ENCODE measurements around the gene SMARCA4. TPM values are rescaled to one million over a fixed set of nuclear protein-coding genes. Genes with fewer than 3 reads are reported as not detected.
A peak's percentile ranks its signal among the peaks of the same experiment; 100 is the strongest.

Gene SMARCA4
- total RNA-seq: 63.5 TPM

GRCh38 chr19:10960314-10961072, at the start of gene SMARCA4:
Gene SMARCA4 (plus strand): TSS chr19:10961030. CDS start chr19:10984152, 23,122 bp downstream.
- peak; percentile 98 for DNase-seq

- no peak for DNase-seq
These were observed 49.1 kb upstream of the SMARCA4 start for GRCh38 chr19:10911579-10912363.

GRCh38 chr19:10912619-10913018, 48.2 kb upstream of the SMARCA4 start:
- DNase-seq: no peak

- DNase-seq: no peak
These were observed 47.0 kb upstream of the SMARCA4 start for GRCh38 chr19:10913716-10914340.

GRCh38 chr19:10915130-10916091, 45.4 kb upstream of the SMARCA4 start:
- DNase-seq: peak; percentile 60

GRCh38 chr19:10916602-10917001, 44.2 kb upstream of the SMARCA4 start:
- DNase-seq: no peak

- no peak for DNase-seq
These were observed 42.5 kb upstream of the SMARCA4 start for GRCh38 chr19:10918359-10918758.

- DNase-seq: no peak
These were observed 41.2 kb upstream of the SMARCA4 start for GRCh38 chr19:10919352-10920287.

- no peak for DNase-seq
These were observed 40.6 kb upstream of the SMARCA4 start for GRCh38 chr19:10920288-10920655.

- DNase-seq: no peak
These were observed 40.0 kb upstream of the SMARCA4 start for GRCh38 chr19:10920781-10921180.

GRCh38 chr19:10921199-10921909, 39.5 kb upstream of the SMARCA4 start:
- DNase-seq: no peak

- DNase-seq: no peak
These were observed 38.8 kb upstream of the SMARCA4 start for GRCh38 chr19:10921910-10922637.

GRCh38 chr19:10922638-10923014, 38.2 kb upstream of the SMARCA4 start:
- DNase-seq: no peak

GRCh38 chr19:10923260-10924112, 37.3 kb upstream of the SMARCA4 start:
- no peak for DNase-seq

GRCh38 chr19:10924597-10924996, 36.2 kb upstream of the SMARCA4 start:
- DNase-seq: no peak

GRCh38 chr19:10927730-10928562, 32.9 kb upstream of the SMARCA4 start:
- no peak for DNase-seq
